K562 (cell line): ENCODE results near the gene USP49. TPM values are rescaled to one million over a fixed set of nuclear protein-coding genes. Genes with fewer than 3 reads are reported as not detected.

Experiments
- ADNP ChIP-seq: fragments of 200-800 bp; sonication (Bioruptor generic); IDR thresholded peaks from 2 replicates; pipeline ENCODE4 v1.6.1; 2016; ENCODE audit warnings: missing genetic modification characterization, missing compliant biosample characterization
- CBFA2T3 ChIP-seq: fragments of 450-650 bp; IDR thresholded peaks from 2 replicates; pipeline ENCODE4 v1.6.1; 2017
- CREM ChIP-seq: IDR thresholded peaks from 2 replicates; pipeline ENCODE4 v1.6.1; 2014; ENCODE audit warnings: antibody characterized with exemption, low read depth
- HMG20A ChIP-seq: fragments of 450-650 bp; formaldehyde crosslinking; conservative IDR thresholded peaks from 2 replicates; pipeline ENCODE4 v1.4.0; 2020; ENCODE audit warnings: mild to moderate bottlenecking, mixed read lengths
- HMGN3 ChIP-seq: IDR thresholded peaks from 2 replicates; pipeline ENCODE4 v1.6.1; 2011; ENCODE audit warnings: borderline replicate concordance, low read depth, mild to moderate bottlenecking, mixed read lengths, low read length; ENCODE audit not compliant: insufficient read length; ENCODE audit errors: extremely low read depth
- HNRNPH1 ChIP-seq: fragments of 200-400 bp; formaldehyde crosslinking; optimal IDR thresholded peaks from 2 replicates; pipeline ENCODE3; 2017; ENCODE audit warnings: low read depth, mild to moderate bottlenecking, low read length, moderate library complexity
- KDM4B ChIP-seq, 2 experiments: fragments of 450-650 bp in 1 of 2; sonication (generic) in 1 of 2; IDR thresholded peaks; 2 replicates each; pipeline ENCODE4 v1.6.1; 2016 to 2017; ENCODE audit warnings: borderline replicate concordance in 2 of 2, antibody characterized with exemption in 1 of 2, low read depth in 1 of 2, mild to moderate bottlenecking in 1 of 2
- KLF6 ChIP-seq: fragments of 250-450 bp; sonication (Bioruptor Pico); IDR thresholded peaks from 2 replicates; pipeline ENCODE4 v1.4.0; 2020; ENCODE audit warnings: mild to moderate bottlenecking, moderate library complexity, borderline replicate concordance
- MEF2D ChIP-seq: conservative IDR thresholded peaks from 2 replicates; pipeline ENCODE4 v1.6.1; 2016; ENCODE audit warnings: low read depth, missing genetic modification characterization, missing compliant biosample characterization
- MXD1 ChIP-seq: fragments of 250-450 bp; sonication (Bioruptor Pico); IDR thresholded peaks from 2 replicates; pipeline ENCODE4 v1.8.0; 2021; ENCODE audit warnings: borderline replicate concordance, mild to moderate bottlenecking, moderate library complexity; ENCODE audit not compliant: poor library complexity, severe bottlenecking
- SNAPC5 ChIP-seq: fragments of 250-450 bp; sonication (Bioruptor Pico); IDR thresholded peaks from 2 replicates; pipeline ENCODE4 v1.8.0; 2021; ENCODE audit warnings: moderate library complexity, mild to moderate bottlenecking, inconsistent platforms
- SOX6 ChIP-seq: fragments of 450-650 bp; IDR thresholded peaks from 2 replicates; pipeline ENCODE4 v1.6.1; 2014; ENCODE audit warnings: mild to moderate bottlenecking
- SREBF1 ChIP-seq: fragments of 150-350 bp; IDR thresholded peaks from 2 replicates; pipeline ENCODE4 v1.6.1; 2014; ENCODE audit warnings: antibody characterized with exemption, low read depth, low read length, borderline replicate concordance
- STAG1 ChIP-seq: sonication (generic); formaldehyde crosslinking; IDR thresholded peaks from 2 replicates; pipeline ENCODE4 v1.5.0; 2020; ENCODE audit warnings: missing genetic modification reagents, borderline replicate concordance
- TCF3 ChIP-seq: sonication (generic); formaldehyde crosslinking; IDR thresholded peaks from 2 replicates; pipeline ENCODE4 v1.4.0; 2020; ENCODE audit warnings: mild to moderate bottlenecking, missing genetic modification reagents
- ZBED1 ChIP-seq: IDR thresholded peaks from 2 replicates; pipeline ENCODE4 v1.6.1; 2014
- ZBTB2 ChIP-seq: fragments of 450-650 bp; IDR thresholded peaks from 2 replicates; pipeline ENCODE4 v1.6.1; 2016; ENCODE audit warnings: antibody characterized with exemption
- ZBTB5 ChIP-seq: fragments of 450-650 bp; IDR thresholded peaks from 2 replicates; pipeline ENCODE4 v1.6.1; 2017; ENCODE audit warnings: antibody characterized with exemption
- ZFP1 ChIP-seq: fragments of 450-650 bp; formaldehyde crosslinking; IDR thresholded peaks from 2 replicates; pipeline ENCODE4 v1.4.0; 2020; ENCODE audit warnings: mild to moderate bottlenecking, mixed read lengths
- ZNF133 ChIP-seq: fragments of 250-450 bp; sonication (Bioruptor Pico); IDR thresholded peaks from 2 replicates; pipeline ENCODE4 v1.4.0; 2020; ENCODE audit warnings: mild to moderate bottlenecking
- ZNF184 ChIP-seq: sonication (generic); formaldehyde crosslinking; IDR thresholded peaks from 2 replicates; pipeline ENCODE4 v1.5.0; 2020; ENCODE audit warnings: missing genetic modification reagents
- ZNF212 ChIP-seq: fragments of 450-650 bp; formaldehyde crosslinking; IDR thresholded peaks from 2 replicates; pipeline ENCODE4 v1.4.0; 2020; ENCODE audit warnings: mild to moderate bottlenecking
- ZNF444 ChIP-seq: fragments of 250-450 bp; sonication (Bioruptor Pico); IDR thresholded peaks from 2 replicates; pipeline ENCODE4 v1.4.0; 2020; ENCODE audit warnings: mild to moderate bottlenecking, moderate library complexity
- ZNF57 ChIP-seq: fragments of 450-650 bp; formaldehyde crosslinking; IDR thresholded peaks from 2 replicates; pipeline ENCODE4 v1.4.0; 2020; ENCODE audit warnings: mild to moderate bottlenecking, moderate library complexity
- ZNF586 ChIP-seq: fragments of 450-650 bp; formaldehyde crosslinking; conservative IDR thresholded peaks from 2 replicates; pipeline ENCODE4 v1.4.0; 2020; ENCODE audit warnings: mild to moderate bottlenecking, moderate library complexity
- ZNF589 ChIP-seq: fragments of 200-800 bp; sonication (Bioruptor generic); IDR thresholded peaks from 2 replicates; pipeline ENCODE4 v1.6.1; 2016; ENCODE audit warnings: low read depth, missing genetic modification characterization, missing compliant biosample characterization
- ZNF644 ChIP-seq: fragments of 200-800 bp; sonication (Bioruptor generic); IDR thresholded peaks from 2 replicates; pipeline ENCODE4 v1.6.1; 2016; ENCODE audit warnings: low read depth, missing genetic modification characterization, missing compliant biosample characterization
- polyA plus RNA-seq, 8 experiments: library from polyadenylated mRNA; depleted of rRNA in 4 of 8; stranded (reverse) in 5 of 8; unstranded in 3 of 8; fragments of >200 nt; fragmentation: Nextera tagmentation in 2 of 8; fragmentation: Illumina TruSeq in 1 of 8; extraction: Ambion mirVana in 2 of 8; extraction: Trizol in 1 of 8; gene quantifications; 2 replicates each; pipeline versions ENCODE4 v1.2.1 to v1.2.3, GENCODE V29; 2011 to 2014; ENCODE audit warnings: inconsistent platforms in 1 of 8, missing spikeins in 1 of 8
- total RNA-seq, 7 experiments: library from RNA; depleted of rRNA in 6 of 7; stranded (reverse); fragments of >200 nt in 6 of 7; fragmentation: Illumina TruSeq in 2 of 7; extraction: Trizol in 2 of 7; gene quantifications; 2 replicates each; pipeline versions ENCODE4 v1.2.1 to v1.2.3, GENCODE V29; 2011 to 2021; ENCODE audit warnings: low replicate concordance in 1 of 7

Gene USP49
- total and polyA plus RNA-seq, 9 of the 15 experiments (the other 6 are each of a cell fraction or from before 2014, with no cell fraction given): 1.0 to 9.9 (median 6.5) TPM

GRCh38 chr6:41936073-41936837 lies 41.1 kb upstream of the USP49 start (continued):
- TF ChIP-seq SOX6 (peak; percentile 80), ZNF586 (CRISPR knock-in tag) (no peak), ZNF589 (CRISPR knock-in tag) (peak; percentile 79; the same call in 1 of the 2 replicates), CREM (peak; percentile 54; the same call in 1 of the 2 replicates), ADNP (tag) (no peak), ZNF644 (tag) (peak; percentile 70; the same call in 1 of the 2 replicates), ZNF184 (CRISPR knock-in tag) (no peak), CBFA2T3 (peak; percentile 85), ZBTB5 (no peak), SNAPC5 (CRISPR knock-in tag) (no peak), MXD1 (CRISPR knock-in tag) (no peak), STAG1 (CRISPR knock-in tag) (no peak), ZBTB2 (peak; percentile 74; the same call in 1 of the 2 replicates), SREBF1 (no peak), MEF2D (tag) (peak; percentile 46; the same call in 1 of the 2 replicates), HMGN3 (peak; percentile 77), ZNF57 (CRISPR knock-in tag) (no peak), HNRNPH1 (no peak), TCF3 (CRISPR knock-in tag) (peak; percentile 82), HMG20A (CRISPR knock-in tag) (no peak), ZFP1 (no peak), ZNF212 (CRISPR knock-in tag) (peak; percentile 15; the same call in 1 of the 2 replicates), ZNF133 (no peak), ZBED1 (no peak), KLF6 (CRISPR knock-in tag) (no peak), ZNF444 (CRISPR knock-in tag) (no peak), KDM4B (IDR thresholded peaks at IDR 0.05; ENCODE audit: borderline replicate concordance in 2 of 2, low read depth in 1 of 2) (0 out of 4 replicates have a peak, but pooled peaks of 1 of the 2 experiments have one; percentile 25)
